Measurements from ENCODE around the gene FZD10. TPM values are rescaled to one million over a fixed set of nuclear protein-coding genes. Genes with fewer than 3 reads are reported as not detected.

FZD10 gene
- total and polyA plus RNA-seq, 4 donors, result 0.72 to 1.7 (median 0.99) TPM

DNA sequence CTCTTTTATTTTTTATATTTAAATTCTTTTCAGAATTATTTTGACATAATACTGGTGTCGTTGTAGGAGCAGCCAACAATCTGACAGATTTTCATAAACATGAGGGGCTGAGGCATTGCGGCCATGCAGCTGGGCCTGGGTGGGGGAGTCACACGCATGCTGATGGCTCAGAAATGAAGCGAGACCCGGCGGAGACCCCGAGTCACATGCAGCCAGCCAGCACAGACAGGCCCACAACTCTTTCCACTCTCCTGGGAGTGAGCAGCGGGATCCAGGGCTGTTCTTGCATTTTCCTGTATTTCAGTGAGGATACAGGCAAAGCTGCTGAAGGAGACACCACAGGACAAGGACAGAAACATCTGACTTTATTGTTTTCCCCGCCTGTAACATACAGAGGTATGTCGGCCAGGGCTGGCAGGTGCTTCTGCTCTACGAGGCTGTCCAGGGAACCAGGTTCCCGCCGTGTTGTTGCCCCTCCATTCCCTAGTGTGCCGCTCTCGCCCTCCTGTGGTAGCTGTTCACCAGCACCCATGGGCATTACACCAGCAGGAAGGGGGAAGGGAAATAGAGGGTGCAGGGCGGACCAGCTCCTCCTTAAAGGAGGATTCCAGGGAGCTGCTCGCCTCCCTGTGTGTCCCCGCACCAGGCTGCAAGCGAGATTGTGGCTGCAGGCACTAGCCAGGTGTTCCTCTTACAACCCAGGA is 30.5 kb downstream of the FZD10 start:
- 31 to 47% methylated on average over 19 of the region's 19 CpGs for WGBS, 2 donors
- Histone ChIP-seq H3K27ac (ENCODE audit: low read depth in 1 of 2, low read length in 2 of 2) (no peak overlapping the region), H3K4me3 (ENCODE audit: low read length in 2 of 2) (no peak overlapping the region), H3K27me3 (ENCODE audit: control insufficient read depth in 1 of 2, insufficient read depth in 2 of 2, low read length in 1 of 2) (no peaks in the 10 kb centered on the region), H3K9me3 (ENCODE audit: control insufficient read depth, low read length) (no peaks in the 10 kb centered on the region), H3K4me1 (ENCODE audit: control insufficient read depth in 1 of 2, insufficient read depth in 2 of 2, low read length in 2 of 2) (no peaks in the 10 kb centered on the region), H3K36me3 (ENCODE audit: control insufficient read depth in 1 of 2, insufficient read depth in 2 of 2, low read length in 1 of 2) (no peaks in the 10 kb centered on the region)
- intact Hi-C loops (cut with DNase I), result no loop called here
- ATAC-seq (ENCODE audit: low FRiP score) (no peak), DNase-seq (peak in 1 of 2 donors; percentile 26)

DNA sequence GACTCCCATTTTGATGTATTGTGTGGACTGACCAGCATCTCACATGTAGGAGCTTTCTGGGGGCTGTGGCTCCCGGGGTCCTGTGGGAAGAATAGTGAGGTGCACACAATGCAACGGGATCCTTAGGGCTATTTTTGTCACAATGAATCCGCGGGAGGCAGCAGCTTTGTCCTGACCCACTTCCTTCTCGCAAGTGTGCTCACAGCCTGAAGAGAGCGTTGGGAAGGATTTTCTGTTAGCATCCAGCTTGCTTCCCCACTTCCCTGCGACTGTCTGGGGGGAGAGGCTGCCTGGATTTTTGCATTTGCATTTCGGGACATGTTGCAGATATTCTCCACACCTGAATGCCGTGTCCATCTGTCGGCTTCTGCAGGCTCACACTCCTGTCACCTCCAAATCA is 31.9 kb downstream of the FZD10 start:
- no peaks in the 10 kb centered on the region for H3K27me3 ChIP-seq (ENCODE audit: control insufficient read depth in 1 of 2, insufficient read depth in 2 of 2, low read length in 1 of 2)
- H3K4me3 ChIP-seq (ENCODE audit: low read length in 2 of 2), result no peak overlapping the region
- intact Hi-C loops (cut with DNase I), result no loop called here
- WGBS, 2 donors, result 58 to 61% methylated on average over 10 of the region's 10 CpGs
- no peaks in the 10 kb centered on the region for H3K9me3 ChIP-seq (ENCODE audit: control insufficient read depth, low read length)
- DNase-seq (no peak), ATAC-seq (ENCODE audit: low FRiP score) (no peak)
- H3K4me1 ChIP-seq (ENCODE audit: control insufficient read depth in 1 of 2, insufficient read depth in 2 of 2, low read length in 2 of 2), result no peaks in the 10 kb centered on the region
- H3K27ac ChIP-seq (ENCODE audit: low read depth in 1 of 2, low read length in 2 of 2), result no peak overlapping the region
- no peaks in the 10 kb centered on the region for H3K36me3 ChIP-seq (ENCODE audit: control insufficient read depth in 1 of 2, insufficient read depth in 2 of 2, low read length in 1 of 2)

GRCh38 chr12:130195369-130195768 is 33.1 kb downstream of the FZD10 start:
- no peaks in the 10 kb centered on the region for H3K36me3 ChIP-seq (ENCODE audit: control insufficient read depth in 1 of 2, insufficient read depth in 2 of 2, low read length in 1 of 2)
- no peaks in the 10 kb centered on the region for H3K4me1 ChIP-seq (ENCODE audit: control insufficient read depth in 1 of 2, insufficient read depth in 2 of 2, low read length in 2 of 2)
- DNase-seq, result no peak
- H3K4me3 ChIP-seq (ENCODE audit: low read length in 2 of 2), result no peak overlapping the region
- 79 to 82% methylated on average over 7 of the region's 7 CpGs for WGBS, 2 donors
- intact Hi-C loops (cut with DNase I), result no loop called here
- no peaks in the 10 kb centered on the region for H3K9me3 ChIP-seq (ENCODE audit: control insufficient read depth, low read length)
- no peaks in the 10 kb centered on the region for H3K27me3 ChIP-seq (ENCODE audit: control insufficient read depth in 1 of 2, insufficient read depth in 2 of 2, low read length in 1 of 2)
- ATAC-seq (ENCODE audit: low FRiP score), result no peak
- no peak overlapping the region for H3K27ac ChIP-seq (ENCODE audit: low read depth in 1 of 2, low read length in 2 of 2)

GRCh38 chr12:130195776-130196175 is 33.5 kb downstream of the FZD10 start:
- ATAC-seq (ENCODE audit: low FRiP score) (no peak), DNase-seq (peak in 1 of 2 donors; percentile 51)
- H3K4me3 ChIP-seq (ENCODE audit: low read length in 2 of 2), result no peak overlapping the region
- intact Hi-C loops (cut with DNase I), result no loop called here
- no peaks in the 10 kb centered on the region for H3K4me1 ChIP-seq (ENCODE audit: control insufficient read depth in 1 of 2, insufficient read depth in 2 of 2, low read length in 2 of 2)
- H3K27ac ChIP-seq (ENCODE audit: low read depth in 1 of 2, low read length in 2 of 2), result no peak overlapping the region
- H3K9me3 ChIP-seq (ENCODE audit: control insufficient read depth, low read length), result no peaks in the 10 kb centered on the region
- 37 to 46% methylated on average over 12 of the region's 12 CpGs for WGBS, 2 donors
- H3K27me3 ChIP-seq (ENCODE audit: control insufficient read depth in 1 of 2, insufficient read depth in 2 of 2, low read length in 1 of 2), result no peaks in the 10 kb centered on the region
- H3K36me3 ChIP-seq (ENCODE audit: control insufficient read depth in 1 of 2, insufficient read depth in 2 of 2, low read length in 1 of 2), result no peaks in the 10 kb centered on the region

GRCh38 chr12:130196827-130197226 is 34.6 kb downstream of the FZD10 start:
- DNase-seq (no peak), ATAC-seq (ENCODE audit: low FRiP score) (no peak)
- Histone ChIP-seq H3K9me3 (ENCODE audit: control insufficient read depth, low read length) (peaks cover 4% of the 10 kb centered on the region), H3K27me3 (ENCODE audit: control insufficient read depth in 1 of 2, insufficient read depth in 2 of 2, low read length in 1 of 2) (no peaks in the 10 kb centered on the region), H3K4me1 (ENCODE audit: control insufficient read depth in 1 of 2, insufficient read depth in 2 of 2, low read length in 2 of 2) (no peaks in the 10 kb centered on the region), H3K4me3 (ENCODE audit: low read length in 2 of 2) (no peak overlapping the region), H3K36me3 (ENCODE audit: control insufficient read depth in 1 of 2, insufficient read depth in 2 of 2, low read length in 1 of 2) (no peaks in the 10 kb centered on the region), H3K27ac (ENCODE audit: low read depth in 1 of 2, low read length in 2 of 2) (no peak overlapping the region)
- intact Hi-C loops (cut with DNase I), result no loop called here
- 50% methylated on average over 13 of the region's 13 CpGs for whole genome bisulfite sequencing, 2 donors

DNA sequence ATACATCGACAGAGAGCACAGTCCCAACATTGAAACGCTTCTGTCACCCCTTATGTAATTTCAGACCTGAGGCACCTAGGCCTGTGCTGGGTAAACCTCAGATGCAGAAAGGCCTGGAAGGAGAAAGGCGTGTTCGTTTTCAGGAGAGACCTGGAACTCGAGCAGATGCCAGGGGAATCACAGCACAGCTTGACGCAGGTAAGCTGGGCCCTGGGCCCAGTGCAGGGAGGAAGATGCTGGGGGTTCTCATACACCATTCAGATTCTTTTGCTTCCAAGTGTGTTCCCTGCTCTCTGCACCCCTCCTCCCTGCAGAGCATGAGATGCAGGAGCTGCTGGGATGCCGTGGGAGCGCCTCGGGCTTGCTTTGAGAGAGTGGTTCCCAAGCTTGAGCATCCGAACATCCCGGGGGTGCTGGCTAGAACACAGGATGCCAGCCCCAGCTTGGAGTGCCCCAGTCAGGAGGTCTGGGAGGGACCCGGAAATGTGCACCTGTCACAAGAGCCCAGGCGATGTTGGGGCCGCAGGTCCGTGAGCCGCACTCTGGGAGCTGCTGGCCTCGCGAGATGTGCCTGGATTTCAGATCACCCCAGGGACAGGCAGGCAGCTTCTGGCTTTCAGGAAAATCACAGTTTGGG is 35.9 kb downstream of the FZD10 start:
- WGBS, 2 donors, result 83 to 84% methylated on average over 18 of the region's 18 CpGs
- Histone ChIP-seq H3K4me3 (ENCODE audit: low read length in 2 of 2) (no peak overlapping the region), H3K36me3 (ENCODE audit: control insufficient read depth in 1 of 2, insufficient read depth in 2 of 2, low read length in 1 of 2) (no peaks in the 10 kb centered on the region), H3K27me3 (ENCODE audit: control insufficient read depth in 1 of 2, insufficient read depth in 2 of 2, low read length in 1 of 2) (no peaks in the 10 kb centered on the region), H3K9me3 (ENCODE audit: control insufficient read depth, low read length) (peaks cover 4% of the 10 kb centered on the region), H3K4me1 (ENCODE audit: control insufficient read depth in 1 of 2, insufficient read depth in 2 of 2, low read length in 2 of 2) (no peaks in the 10 kb centered on the region), H3K27ac (ENCODE audit: low read depth in 1 of 2, low read length in 2 of 2) (no peak overlapping the region)
- DNase-seq, result peak in 1 of 2 donors; percentile 57
- intact Hi-C loops (cut with DNase I), result no loop called here
- ATAC-seq (ENCODE audit: low FRiP score), result no peak

DNA sequence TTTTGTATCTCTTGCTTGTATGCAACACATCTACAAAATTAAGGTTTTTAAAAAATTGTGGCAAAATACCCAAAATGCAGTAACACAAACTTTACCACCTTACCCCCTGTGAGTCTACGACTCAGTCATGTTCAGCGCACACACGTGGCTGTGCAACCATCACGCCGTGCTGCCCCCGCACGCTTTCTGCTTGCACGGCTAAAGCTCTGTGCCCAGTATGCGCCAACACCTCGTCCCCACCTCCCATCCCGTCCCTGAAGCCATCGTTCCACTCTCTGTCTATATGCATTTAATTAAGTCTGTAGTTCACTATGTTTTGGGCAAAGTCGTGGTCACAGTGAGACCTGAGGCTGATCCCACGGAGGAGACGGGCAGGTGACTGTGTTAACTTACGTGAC is 36.4 kb downstream of the FZD10 start:
- intact Hi-C loops (cut with DNase I), result no loop called here
- ATAC-seq (ENCODE audit: low FRiP score), result no peak
- 84 to 92% methylated on average over 16 of the region's 16 CpGs for WGBS, 2 donors

GRCh38 chr12:130199581-130200390 is 37.5 kb downstream of the FZD10 start:
- H3K4me3 ChIP-seq (ENCODE audit: low read length in 2 of 2), result no peak overlapping the region
- H3K27me3 ChIP-seq (ENCODE audit: control insufficient read depth in 1 of 2, insufficient read depth in 2 of 2, low read length in 1 of 2), result no peaks in the 10 kb centered on the region
- H3K36me3 ChIP-seq (ENCODE audit: control insufficient read depth in 1 of 2, insufficient read depth in 2 of 2, low read length in 1 of 2), result no peaks in the 10 kb centered on the region
- H3K27ac ChIP-seq (ENCODE audit: low read depth in 1 of 2, low read length in 2 of 2), result no peak overlapping the region
- ATAC-seq (ENCODE audit: low FRiP score) (no peak), DNase-seq (peak in 1 of 2 donors; percentile 34)
- 59 to 63% methylated on average over 18 of the region's 18 CpGs for WGBS, 2 donors
- H3K4me1 ChIP-seq (ENCODE audit: control insufficient read depth in 1 of 2, insufficient read depth in 2 of 2, low read length in 2 of 2), result no peaks in the 10 kb centered on the region
- intact Hi-C loops (cut with DNase I), result no loop called here
- H3K9me3 ChIP-seq (ENCODE audit: control insufficient read depth, low read length), result peaks cover 4% of the 10 kb centered on the region

More for the DNA sequence above, 36.4 kb downstream of the FZD10 start:
- Histone ChIP-seq H3K36me3 (ENCODE audit: control insufficient read depth in 1 of 2, insufficient read depth in 2 of 2, low read length in 1 of 2) (no peaks in the 10 kb centered on the region), H3K4me1 (ENCODE audit: control insufficient read depth in 1 of 2, insufficient read depth in 2 of 2, low read length in 2 of 2) (no peaks in the 10 kb centered on the region), H3K27me3 (ENCODE audit: control insufficient read depth in 1 of 2, insufficient read depth in 2 of 2, low read length in 1 of 2) (no peaks in the 10 kb centered on the region), H3K27ac (ENCODE audit: low read depth in 1 of 2, low read length in 2 of 2) (no peak overlapping the region), H3K4me3 (ENCODE audit: low read length in 2 of 2) (no peak overlapping the region), H3K9me3 (ENCODE audit: control insufficient read depth, low read length) (peaks cover 4% of the 10 kb centered on the region)
- DNase-seq, result peak in 1 of 2 donors; percentile 33

Data from aorta (tissue), 5 donors.